ENCODE results near the gene TPP2.

TPP2 gene

GRCh38 chr13:102693776-102694175 lies 97.0 kb downstream of the TPP2 start:
- DNase-seq (ENCODE audit: low read depth in 2 of 2): no peak

GRCh38 chr13:102694937-102695336 lies 98.2 kb downstream of the TPP2 start, which contains the start of gene METTL21C:
Gene METTL21C, minus strand, starts transcription at chr13:102695044. Its CDS starts 546 bp downstream, at chr13:102694498.
- DNase-seq (ENCODE audit: low read depth in 2 of 2): no peak

GRCh38 chr13:102696465-102696864 lies 99.7 kb downstream of the TPP2 start:
- DNase-seq (ENCODE audit: low read depth in 2 of 2): no peak

GRCh38 chr13:102697264-102697663 lies 100.5 kb downstream of the TPP2 start:
- DNase-seq (ENCODE audit: low read depth in 2 of 2): no peak

- no peak for DNase-seq (ENCODE audit: low read depth in 2 of 2)
These were observed 101.3 kb downstream of the TPP2 start for GRCh38 chr13:102697929-102698648.

- DNase-seq (ENCODE audit: low read depth in 2 of 2): no peak
These were observed 101.8 kb downstream of the TPP2 start for GRCh38 chr13:102698649-102698980.

GRCh38 chr13:102699504-102699903 lies 102.7 kb downstream of the TPP2 start:
- no peak for DNase-seq (ENCODE audit: low read depth in 2 of 2)

GRCh38 chr13:102700088-102701031 lies 103.6 kb downstream of the TPP2 start:
- DNase-seq (ENCODE audit: low read depth in 2 of 2): no peak

GRCh38 chr13:102701331-102701730 lies 104.5 kb downstream of the TPP2 start:
- no peak for DNase-seq (ENCODE audit: low read depth in 2 of 2)

GRCh38 chr13:102702965-102703725 lies 106.4 kb downstream of the TPP2 start:
- DNase-seq (ENCODE audit: low read depth in 2 of 2): no peak

GRCh38 chr13:102703726-102704035 lies 106.9 kb downstream of the TPP2 start:
- DNase-seq (ENCODE audit: low read depth in 2 of 2): no peak

GRCh38 chr13:102704238-102705058 lies 107.7 kb downstream of the TPP2 start:
- DNase-seq (ENCODE audit: low read depth in 2 of 2): no peak

- no peak for DNase-seq (ENCODE audit: low read depth in 2 of 2)
These were observed 110.7 kb downstream of the TPP2 start for GRCh38 chr13:102707467-102707866.

- DNase-seq (ENCODE audit: low read depth in 2 of 2): no peak
These were observed 111.4 kb downstream of the TPP2 start for GRCh38 chr13:102708211-102708610.

GRCh38 chr13:102708991-102709390 lies 112.2 kb downstream of the TPP2 start:
- DNase-seq (ENCODE audit: low read depth in 2 of 2): no peak

- no peak for DNase-seq (ENCODE audit: low read depth in 2 of 2)
These were observed 112.8 kb downstream of the TPP2 start for GRCh38 chr13:102709536-102709935.

GRCh38 chr13:102710261-102710679 lies 113.5 kb downstream of the TPP2 start:
- DNase-seq (ENCODE audit: low read depth in 2 of 2): no peak

GRCh38 chr13:102715447-102715846 lies 118.7 kb downstream of the TPP2 start:
- DNase-seq (ENCODE audit: low read depth in 2 of 2): no peak

- DNase-seq (ENCODE audit: low read depth in 2 of 2): no peak
These were observed 122.0 kb downstream of the TPP2 start for GRCh38 chr13:102718746-102719145.

- no peak for DNase-seq (ENCODE audit: low read depth in 2 of 2)
These were observed 125.0 kb downstream of the TPP2 start for GRCh38 chr13:102721800-102722231.

- no peak for DNase-seq (ENCODE audit: low read depth in 2 of 2)
These were observed 128.1 kb downstream of the TPP2 start for GRCh38 chr13:102724923-102725322.
